Hepatocyte (in vitro differentiated cells): ENCODE measurements around the gene LRRC27. TPM values are rescaled to one million over a fixed set of nuclear protein-coding genes. Genes with fewer than 3 reads are reported as not detected.

Experiments
- DNase-seq: peaks from one replicate; pipeline ENCODE4 v3.0.0-alpha.2; 2016; ENCODE audit warnings: low spot score
- H2AFZ ChIP-seq: fragments of 200-600 bp; sonication (generic); 2 replicates; pipeline ENCODE4 v1.6.0; 2016; ENCODE audit warnings: antibody characterized with exemption, mild to moderate bottlenecking
- H3K27ac ChIP-seq: fragments of 200-600 bp; sonication (generic); 2 replicates; pipeline ENCODE4 v1.5.1; 2016; ENCODE audit warnings: mild to moderate bottlenecking
- H3K27me3 ChIP-seq: fragments of 200-600 bp; sonication (generic); 2 replicates; pipeline ENCODE4 v1.6.1; 2016
- H3K36me3 ChIP-seq: fragments of 200-600 bp; sonication (generic); replicated peaks from 2 replicates; pipeline ENCODE4 v1.5.1; 2016; ENCODE audit warnings: low read depth; ENCODE audit not compliant: insufficient read depth
- H3K4me1 ChIP-seq: fragments of 200-600 bp; sonication (generic); 2 replicates; pipeline ENCODE4 v1.5.1; 2016; ENCODE audit warnings: mild to moderate bottlenecking, moderate library complexity; ENCODE audit not compliant: insufficient read depth
- H3K4me2 ChIP-seq: fragments of 200-600 bp; sonication (generic); 2 replicates; pipeline ENCODE4 v1.6.0; 2016
- H3K4me3 ChIP-seq: fragments of 200-600 bp; sonication (generic); 2 replicates; pipeline ENCODE4 v1.5.1; 2016; ENCODE audit warnings: mild to moderate bottlenecking
- H3K79me2 ChIP-seq: fragments of 200-600 bp; sonication (generic); 2 replicates; pipeline ENCODE4 v1.6.0; 2017; ENCODE audit warnings: mild to moderate bottlenecking
- H3K9me2 ChIP-seq: fragments of 200-600 bp; sonication (generic); replicated peaks from 2 replicates; pipeline ENCODE4 v1.6.0; 2017; ENCODE audit warnings: mild to moderate bottlenecking; ENCODE audit not compliant: insufficient read depth
- H3K9me3 ChIP-seq: fragments of 200-600 bp; sonication (generic); 2 replicates; pipeline ENCODE4 v1.5.1; 2016; ENCODE audit warnings: low read depth, mild to moderate bottlenecking
- H4K20me1 ChIP-seq: fragments of 200-600 bp; sonication (generic); 2 replicates; pipeline ENCODE4 v1.6.0; 2016; ENCODE audit warnings: mild to moderate bottlenecking; ENCODE audit not compliant: insufficient read depth, poor library complexity, severe bottlenecking
- EZH2 ChIP-seq: fragments of 200-600 bp; sonication (generic); IDR thresholded peaks from 2 replicates; pipeline ENCODE4 v1.6.1; 2016; ENCODE audit warnings: antibody characterized with exemption, mild to moderate bottlenecking, borderline replicate concordance
- EZH2phosphoT487 ChIP-seq: fragments of 200-600 bp; sonication (generic); IDR thresholded peaks from one replicate; pipeline ENCODE4 v1.6.1; 2018; ENCODE audit warnings: antibody characterized with exemption, mild to moderate bottlenecking, low read depth, moderate library complexity; ENCODE audit not compliant: unreplicated experiment, severe bottlenecking
- WGBS: methylation state at CpG from one replicate; pipeline ENCODE4 v1.1.6; 2016; ENCODE audit warnings: low lambda C conversion rate; ENCODE audit errors: missing lambda C conversion rate; 5-methylcytosine and 5-hydroxymethylcytosine counted together
- polyA plus RNA-seq: library from polyadenylated mRNA; unstranded; fragments of >200 nt; fragmentation: Nextera tagmentation; extraction: Ambion mirVana; gene quantifications from 2 replicates; pipeline ENCODE4 v1.2.1, GENCODE V29; 2016
- total RNA-seq: library from RNA; depleted of rRNA; stranded (reverse); fragments of >200 nt; gene quantifications from 2 replicates; pipeline ENCODE4 v1.2.3, GENCODE V29; 2014
- TF ChIP-seq, protein P1 (sequence below): fragments of 200-600 bp; sonication (generic); IDR thresholded peaks from 2 replicates; pipeline ENCODE4 v1.5.1; 2016; ENCODE audit warnings: antibody characterized with exemption, mild to moderate bottlenecking; ENCODE audit not compliant: poor library complexity

The LRRC27 gene
- total and polyA plus RNA-seq, 2 experiments from 2014 or later = 7.5 to 8.3 TPM

DNA sequence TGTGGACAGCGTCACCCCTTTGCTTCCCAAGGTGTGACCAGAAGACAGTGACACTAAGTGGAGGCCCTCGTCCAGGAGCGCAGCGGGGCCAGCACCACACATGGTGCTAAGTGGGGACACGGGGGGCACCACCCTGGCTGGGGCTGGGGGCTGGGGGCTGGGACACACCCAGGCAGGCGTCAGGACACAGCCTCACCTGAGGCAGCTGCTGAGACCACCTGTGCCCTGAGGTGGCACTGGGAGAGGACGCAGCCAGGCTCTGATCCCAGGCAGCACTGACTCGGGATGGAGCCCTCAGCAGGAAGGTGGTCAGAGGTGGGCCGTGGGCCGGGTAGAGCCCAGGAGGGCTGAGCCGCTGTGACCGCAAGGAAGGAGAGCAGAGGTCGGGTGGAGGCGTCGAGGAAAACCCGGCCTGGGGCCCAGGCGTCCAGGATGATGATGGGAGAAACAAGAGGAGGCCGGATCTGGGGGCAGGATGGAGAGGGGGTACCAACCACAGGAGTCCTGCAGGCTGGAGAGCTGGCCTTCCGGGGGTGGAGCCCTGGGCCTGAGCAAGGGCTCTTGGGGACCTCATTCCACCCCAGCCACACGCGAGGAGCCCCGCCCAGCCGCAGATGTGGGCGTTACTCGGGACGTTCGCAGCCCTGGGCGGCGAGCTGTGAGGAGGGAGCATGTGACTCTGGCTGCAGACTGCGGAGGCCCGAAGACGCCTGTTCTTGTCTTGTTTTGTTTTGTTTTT lies 22.5 kb downstream of the LRRC27 start:
- H3K4me2 ChIP-seq = no peak overlapping the region
- 91% methylated on average over 31 of the region's 32 CpGs for WGBS
- no peak overlapping the region for H3K4me3 ChIP-seq
- no peak for DNase-seq
- H3K9me2 ChIP-seq = no peaks in the 10 kb centered on the region
- H3K9me3 ChIP-seq = no peaks in the 10 kb centered on the region
- H3K36me3 ChIP-seq = no peaks in the 10 kb centered on the region
- no peaks in the 10 kb centered on the region for H3K4me1 ChIP-seq
- H3K79me2 ChIP-seq = no peaks in the 10 kb centered on the region
- H3K27ac ChIP-seq = no peak overlapping the region
- TF ChIP-seq EZH2 = no peak
- TF ChIP-seq, protein P1, sequence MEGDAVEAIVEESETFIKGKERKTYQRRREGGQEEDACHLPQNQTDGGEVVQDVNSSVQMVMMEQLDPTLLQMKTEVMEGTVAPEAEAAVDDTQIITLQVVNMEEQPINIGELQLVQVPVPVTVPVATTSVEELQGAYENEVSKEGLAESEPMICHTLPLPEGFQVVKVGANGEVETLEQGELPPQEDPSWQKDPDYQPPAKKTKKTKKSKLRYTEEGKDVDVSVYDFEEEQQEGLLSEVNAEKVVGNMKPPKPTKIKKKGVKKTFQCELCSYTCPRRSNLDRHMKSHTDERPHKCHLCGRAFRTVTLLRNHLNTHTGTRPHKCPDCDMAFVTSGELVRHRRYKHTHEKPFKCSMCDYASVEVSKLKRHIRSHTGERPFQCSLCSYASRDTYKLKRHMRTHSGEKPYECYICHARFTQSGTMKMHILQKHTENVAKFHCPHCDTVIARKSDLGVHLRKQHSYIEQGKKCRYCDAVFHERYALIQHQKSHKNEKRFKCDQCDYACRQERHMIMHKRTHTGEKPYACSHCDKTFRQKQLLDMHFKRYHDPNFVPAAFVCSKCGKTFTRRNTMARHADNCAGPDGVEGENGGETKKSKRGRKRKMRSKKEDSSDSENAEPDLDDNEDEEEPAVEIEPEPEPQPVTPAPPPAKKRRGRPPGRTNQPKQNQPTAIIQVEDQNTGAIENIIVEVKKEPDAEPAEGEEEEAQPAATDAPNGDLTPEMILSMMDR = no peak
- TF ChIP-seq EZH2phosphoT487 = no peak
- no peak overlapping the region for H2AFZ ChIP-seq
- no peaks in the 10 kb centered on the region for H3K27me3 ChIP-seq
- no peaks in the 10 kb centered on the region for H4K20me1 ChIP-seq

DNA sequence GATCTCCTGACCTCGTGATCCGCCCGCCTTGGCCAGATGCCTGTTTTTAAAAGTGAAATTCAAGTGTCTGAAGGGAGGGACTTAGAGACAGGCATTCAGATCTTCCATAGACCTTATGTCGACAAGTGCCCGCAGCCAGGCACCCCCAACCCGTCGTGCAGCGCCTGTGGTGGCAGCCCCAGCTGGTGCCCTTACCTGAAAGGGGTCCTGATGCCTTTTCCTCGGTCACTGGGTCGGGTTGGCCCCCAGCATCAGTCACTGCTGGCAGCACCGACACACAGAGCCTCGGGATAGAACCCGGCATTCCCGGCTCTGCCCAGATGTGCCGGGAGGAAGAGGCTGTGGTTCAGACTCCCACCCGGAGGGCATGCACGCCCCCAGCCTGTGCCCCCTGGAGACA lies 23.3 kb downstream of the LRRC27 start:
- H3K4me3 ChIP-seq = no peak overlapping the region
- no peak overlapping the region for H3K4me2 ChIP-seq
- whole genome bisulfite sequencing = 94% methylated on average over 17 of the region's 17 CpGs
- H3K36me3 ChIP-seq = no peaks in the 10 kb centered on the region
- no peaks in the 10 kb centered on the region for H3K9me3 ChIP-seq
- H2AFZ ChIP-seq = no peak overlapping the region
- no peaks in the 10 kb centered on the region for H4K20me1 ChIP-seq
- no peaks in the 10 kb centered on the region for H3K4me1 ChIP-seq
- H3K27ac ChIP-seq = no peak overlapping the region
- DNase-seq = no peak
- no peaks in the 10 kb centered on the region for H3K9me2 ChIP-seq
- no peaks in the 10 kb centered on the region for H3K27me3 ChIP-seq
- H3K79me2 ChIP-seq = no peaks in the 10 kb centered on the region
- no peak for TF ChIP-seq EZH2phosphoT487
- no peak for TF ChIP-seq EZH2
- TF ChIP-seq, protein P1 = no peak

DNA sequence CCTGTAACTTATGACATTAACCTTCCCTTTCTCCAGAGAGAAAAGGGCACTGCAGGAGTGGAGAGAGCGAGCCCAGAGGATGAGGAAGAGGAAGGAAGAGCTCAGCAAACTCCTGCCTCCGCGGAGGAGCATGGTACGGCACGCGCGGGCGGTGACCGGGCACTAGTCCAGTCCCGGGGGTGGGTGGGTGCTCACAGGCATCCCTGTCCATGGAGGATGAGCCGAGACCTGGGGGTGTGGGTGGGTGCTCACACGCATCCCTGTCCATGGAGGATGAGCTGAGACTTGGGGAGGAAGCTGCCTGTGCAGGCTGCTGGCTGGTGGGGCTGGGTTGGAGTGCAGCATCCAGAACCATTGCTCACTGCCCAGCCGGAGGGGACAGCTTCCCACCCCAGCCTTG lies 23.8 kb downstream of the LRRC27 start:
- H4K20me1 ChIP-seq = no peaks in the 10 kb centered on the region
- H3K36me3 ChIP-seq = no peaks in the 10 kb centered on the region
- no peaks in the 10 kb centered on the region for H3K79me2 ChIP-seq
- TF ChIP-seq EZH2phosphoT487 = no peak
- TF ChIP-seq, protein P1 = no peak
- TF ChIP-seq EZH2 = no peak
- no peaks in the 10 kb centered on the region for H3K4me1 ChIP-seq
- H2AFZ ChIP-seq = no peak overlapping the region
- H3K9me3 ChIP-seq = no peaks in the 10 kb centered on the region
- H3K27ac ChIP-seq = no peak overlapping the region
- no peaks in the 10 kb centered on the region for H3K9me2 ChIP-seq
- no peak overlapping the region for H3K4me3 ChIP-seq
- 96% methylated on average over 13 of the region's 13 CpGs for WGBS
- no peaks in the 10 kb centered on the region for H3K27me3 ChIP-seq
- H3K4me2 ChIP-seq = no peak overlapping the region
- DNase-seq = no peak
